GM12878 (cell line): Measurements from ENCODE around the gene MXRA7. TPM values are rescaled to one million over a fixed set of nuclear protein-coding genes. Genes with fewer than 3 reads are reported as not detected.
A peak's percentile ranks its signal among the peaks of the same experiment; 100 is the strongest.

ENCODE experiments used
- ATAC-seq: fragments of 200-7000 bp; cut with Tn5 transposase; 3 replicates; pipeline ENCODE4 v1.9.1; 2020; ENCODE audit warnings: mild to moderate bottlenecking, moderate library complexity
- BruUV-seq: library from RNA; stranded (reverse); fragments of 400-500 nt; replicated peaks from 2 replicates; lab custom pipeline; 2021; lab: Mats Ljungman, UMichigan
- CTCF ChIA-PET: fragments of 300-600 bp; sonication (Branson Sonifier 250); formaldehyde crosslinking; extraction: SDS; loops from one replicate; lab custom pipeline; 2021; ENCODE audit warnings: inconsistent platforms; lab: Yijun Ruan, JAX
- POLR2A ChIA-PET: fragments of 350-600 bp; formaldehyde crosslinking; extraction: SDS; loops from one replicate; lab custom pipeline; 2021; ENCODE audit warnings: inconsistent platforms; lab: Charles Lee
- RAD21 ChIA-PET: fragments of 300-600 bp; sonication (Branson Sonifier 250); formaldehyde crosslinking; loops from one replicate; lab custom pipeline; 2023; ENCODE audit warnings: antibody characterized with exemption; ENCODE audit not compliant: unreplicated experiment; lab: Charles Lee
- SMC1A ChIA-PET: fragments of 300-600 bp; sonication (Branson Sonifier 250); formaldehyde crosslinking; loops from one replicate; lab custom pipeline; 2023; ENCODE audit not compliant: unreplicated experiment, uncharacterized antibody; lab: Charles Lee
- DNase-seq: peaks from one replicate; pipeline ENCODE4 v3.0.0-alpha.2; 2011; ENCODE audit warnings: low read depth, low spot score
- FAIRE-seq: peaks from 3 replicates; lab custom pipeline; 2011; peaks lifted over from hg19 to GRCh38; lab: Jason Lieb, UNC
- H2AFZ ChIP-seq: 2 replicates; pipeline ENCODE4 v1.6.0; 2011; ENCODE audit warnings: low read depth, low read length, control low read depth; ENCODE audit not compliant: control insufficient read depth
- H3K27ac ChIP-seq: 2 replicates; pipeline ENCODE4 v1.5.1; 2011; ENCODE audit warnings: control low read depth; ENCODE audit not compliant: control insufficient read depth, insufficient read depth
- H3K27me3 ChIP-seq, 2 experiments: replicated peaks in 1 of 2; 2 replicates each; pipeline versions ENCODE4 v1.6.0 to v1.6.1; 2011; ENCODE audit warnings: low read length in 1 of 2; ENCODE audit not compliant: control insufficient read depth in 2 of 2, insufficient read depth in 2 of 2
- H3K36me3 ChIP-seq, 2 experiments: 2 replicates each; pipeline ENCODE4 v1.5.1; 2011; ENCODE audit warnings: low read length in 1 of 2; ENCODE audit not compliant: control insufficient read depth in 2 of 2, insufficient read depth in 2 of 2
- H3K4me1 ChIP-seq: 2 replicates; pipeline ENCODE4 v1.6.1; 2011; ENCODE audit warnings: mild to moderate bottlenecking, low read length, moderate library complexity, mixed read lengths; ENCODE audit not compliant: control insufficient read depth, insufficient read depth
- H3K4me2 ChIP-seq: 2 replicates; pipeline ENCODE4 v1.6.0; 2011; ENCODE audit warnings: control low read depth; ENCODE audit not compliant: control insufficient read depth, insufficient read depth
- H3K4me3 ChIP-seq: fragments of 200-600 bp; sonication (generic); 2 replicates; pipeline ENCODE4 v1.5.1; 2016
- H3K79me2 ChIP-seq: 2 replicates; pipeline ENCODE4 v1.6.0; 2011; ENCODE audit warnings: low read length; ENCODE audit not compliant: control insufficient read depth, insufficient read depth
- H3K9ac ChIP-seq: 2 replicates; pipeline ENCODE4 v1.8.0; 2011; ENCODE audit warnings: low read length, control low read depth, mixed read lengths; ENCODE audit not compliant: control insufficient read depth, insufficient read depth
- H3K9me3 ChIP-seq: replicated peaks from 3 replicates; pipeline ENCODE4 v1.5.1; 2011; ENCODE audit warnings: mild to moderate bottlenecking, low read length; ENCODE audit not compliant: control insufficient read depth, insufficient read depth
- H4K20me1 ChIP-seq: 2 replicates; pipeline ENCODE4 v1.6.0; 2011; ENCODE audit not compliant: control insufficient read depth, insufficient read depth
- BACH1 ChIP-seq: fragments of 450-650 bp; IDR thresholded peaks from 2 replicates; pipeline ENCODE4 v1.6.1; 2017; ENCODE audit warnings: mild to moderate bottlenecking, borderline replicate concordance
- CBX3 ChIP-seq: fragments of 200-600 bp; sonication (generic); IDR thresholded peaks from 2 replicates; pipeline ENCODE4 v1.6.1; 2016; ENCODE audit warnings: low read depth, borderline replicate concordance
- NR2C2 ChIP-seq: IDR thresholded peaks from 2 replicates; pipeline ENCODE4 v1.6.1; 2011; ENCODE audit warnings: borderline replicate concordance, low read depth; ENCODE audit not compliant: control insufficient read depth, insufficient read length
- SMAD5 ChIP-seq: IDR thresholded peaks from 2 replicates; pipeline ENCODE4 v1.6.1; 2016; ENCODE audit warnings: antibody characterized with exemption, low read depth
- TARDBP ChIP-seq: IDR thresholded peaks from 2 replicates; pipeline ENCODE4 v1.6.1; 2016; ENCODE audit warnings: borderline replicate concordance
- WGBS: methylation state at CpG from one replicate; pipeline ENCODE4 v1.1.6; 2016; ENCODE audit warnings: low lambda C conversion rate; ENCODE audit not compliant: insufficient replicate concordance, insufficient coverage; ENCODE audit errors: missing lambda C conversion rate; 5-methylcytosine and 5-hydroxymethylcytosine counted together
- in situ Hi-C: fragments of 300-500 bp; cut with MboI; formaldehyde crosslinking; loops from 9 replicates; pipeline ENCODE4 v1.14.3; 2018; ENCODE audit warnings: mixed read lengths
- intact Hi-C: fragments of 100-400 bp; cut with micrococcal nuclease; formaldehyde crosslinking; loops from one replicate; pipeline ENCODE4 v1.14.2; 2022; ENCODE audit not compliant: unreplicated experiment
- polyA plus RNA-seq, 11 experiments: library from polyadenylated mRNA; depleted of rRNA in 4 of 11; unstranded in 6 of 11; stranded (reverse) in 5 of 11; fragments of >200 nt; fragmentation: Nextera tagmentation in 4 of 11; fragmentation: Illumina TruSeq in 1 of 11; extraction: Ambion mirVana in 4 of 11; extraction: Trizol in 1 of 11; gene quantifications; 1 replicate in 1 of 11; 2 replicates in 10 of 11; pipeline versions ENCODE4 v1.2.1 to v1.2.3, GENCODE V29; 2011 to 2016; ENCODE audit warnings: inconsistent platforms in 2 of 11, missing spikeins in 2 of 11, low read depth in 1 of 11
- total RNA-seq, 4 experiments: library from RNA; depleted of rRNA in 3 of 4; stranded (reverse); fragments of >200 nt in 3 of 4; fragmentation: Illumina TruSeq in 1 of 4; extraction: Trizol in 1 of 4; gene quantifications; 2 replicates each; pipeline versions ENCODE4 v1.2.1 to v1.2.3, GENCODE V29; 2013 to 2021

The MXRA7 gene
- total and polyA plus RNA-seq, 10 of the 15 experiments (the other 5 are each of a cell fraction or from before 2014, with no cell fraction given): 0.03 to 2.0 (median 0.33) TPM

- no peaks in the 10 kb centered on the region for H3K79me2 ChIP-seq
- SMC1A ChIA-PET: no interaction called here
- FAIRE-seq (no peak), DNase-seq (no peak), ATAC-seq (no peak)
- no peak overlapping the region for H3K27ac ChIP-seq
- no peak for TF ChIP-seq SMAD5
- TF ChIP-seq CBX3: no peak
- CTCF ChIA-PET: no interaction called here
- 24% methylated on average over 3 of the region's 3 CpGs for WGBS
- BruUV-seq: no TSS peak
- H3K9me3 ChIP-seq: no peaks in the 10 kb centered on the region
- H3K4me1 ChIP-seq: peaks cover 3% of the 10 kb centered on the region; the same call in 1 of the 2 replicates
- intact Hi-C loops (no loop called here), in situ Hi-C loops (no loop called here)
- H3K9ac ChIP-seq: no peak overlapping the region
- POLR2A ChIA-PET: no interaction called here
- H4K20me1 ChIP-seq: no peaks in the 10 kb centered on the region
- no peaks in the 10 kb centered on the region for H3K27me3 ChIP-seq
- no peak overlapping the region for H2AFZ ChIP-seq
- RAD21 ChIA-PET: no interaction called here
- H3K36me3 ChIP-seq: no peaks in the 10 kb centered on the region
- H3K4me3 ChIP-seq: no peak overlapping the region
- H3K4me2 ChIP-seq: no peak overlapping the region
These were observed 50.1 kb downstream of the MXRA7 start for GRCh38 chr17:76660656-76661042.

GRCh38 chr17:76659928-76660655 lies 50.7 kb downstream of the MXRA7 start:
- ChIA-PET CTCF (no interaction called here), RAD21 (no interaction called here), POLR2A (no interaction called here), SMC1A (no interaction called here)
- H3K27me3 ChIP-seq: no peaks in the 10 kb centered on the region
- H3K9ac ChIP-seq: no peak overlapping the region
- no peak overlapping the region for H3K4me2 ChIP-seq
- H3K27ac ChIP-seq: no peak overlapping the region
- H2AFZ ChIP-seq: peak overlapping the region; percentile 29; the same call in 1 of the 2 replicates
- TF ChIP-seq BACH1: no peak
- no peak for TF ChIP-seq TARDBP
- TF ChIP-seq NR2C2: no peak
- no peak for DNase-seq
- no peaks in the 10 kb centered on the region for H3K9me3 ChIP-seq
- no peaks in the 10 kb centered on the region for H4K20me1 ChIP-seq
- BruUV-seq: no TSS peak
- H3K4me3 ChIP-seq: no peak overlapping the region
- no peak for FAIRE-seq
- WGBS: 27% methylated on average over 13 of the region's 13 CpGs
- H3K79me2 ChIP-seq: no peaks in the 10 kb centered on the region
- ATAC-seq: no peak
- peaks cover 3% of the 10 kb centered on the region; the same call in 1 of the 2 replicates for H3K4me1 ChIP-seq
- intact Hi-C loops: no loop called here
- in situ Hi-C loops: no loop called here
- no peaks in the 10 kb centered on the region for H3K36me3 ChIP-seq
